HK-2 (cell line): ENCODE measurements around the gene OR52A5.
"Not testable (repeated sequence)": the region's sequence is repeated elsewhere in the genome, so short reads cannot be mapped to it uniquely, and the experiment has no call there.

Source experiments
- DNase-seq: peaks from one replicate; pipeline ENCODE4 v3.0.0-alpha.2; 2018; ENCODE audit not compliant: unreplicated experiment

Gene OR52A5

GRCh38 chr11:5137996-5138395, at the start of gene OR52A5:
Gene OR52A5, minus strand, starts transcription at chr11:5138356. Its CDS starts 5,714 bp downstream, at chr11:5132642.
- no peak for DNase-seq

GRCh38 chr11:5178046-5178837, 40.1 kb upstream of the OR52A5 start:
- no peak for DNase-seq

GRCh38 chr11:5174934-5175333, 36.8 kb upstream of the OR52A5 start:
- no peak for DNase-seq

- no peak for DNase-seq
Measured at GRCh38 chr11:5171856-5172255, 33.7 kb upstream of the OR52A5 start.

GRCh38 chr11:5165898-5166297, 27.7 kb upstream of the OR52A5 start:
- not testable (repeated sequence) for DNase-seq

GRCh38 chr11:5164807-5165206, 26.7 kb upstream of the OR52A5 start:
- DNase-seq: not testable (repeated sequence)

GRCh38 chr11:5161045-5161444, 22.9 kb upstream of the OR52A5 start:
- not testable (repeated sequence) for DNase-seq

GRCh38 chr11:5160217-5160616, 22.1 kb upstream of the OR52A5 start:
- DNase-seq: not testable (repeated sequence)

GRCh38 chr11:5159806-5160205, 21.6 kb upstream of the OR52A5 start:
- DNase-seq: no peak

- no peak for DNase-seq
Measured at GRCh38 chr11:5154657-5155056, 16.5 kb upstream of the OR52A5 start, which contains the start of gene OR52A1. Gene OR52A1, minus strand, starts transcription at chr11:5154757. Its CDS starts 2,388 bp downstream, at chr11:5152369.

GRCh38 chr11:5153574-5154431, 15.6 kb upstream of the OR52A5 start:
- DNase-seq: no peak

- DNase-seq: no peak
Measured at GRCh38 chr11:5151713-5152153, 13.6 kb upstream of the OR52A5 start.

GRCh38 chr11:5144206-5144605, 6.0 kb upstream of the OR52A5 start:
- not testable (repeated sequence) for DNase-seq

GRCh38 chr11:5137014-5137413, 1.1 kb downstream of the OR52A5 start:
- no peak for DNase-seq

- DNase-seq: no peak
Measured at GRCh38 chr11:5136261-5136660, 1.9 kb downstream of the OR52A5 start.

- no peak for DNase-seq
Measured at GRCh38 chr11:5131584-5132335, 6.4 kb downstream of the OR52A5 start.

GRCh38 chr11:5129457-5129877, 8.7 kb downstream of the OR52A5 start:
- DNase-seq: no peak

- no peak for DNase-seq
Measured at GRCh38 chr11:5124891-5125620, 13.1 kb downstream of the OR52A5 start.

- peak; percentile 32 for DNase-seq
Measured at GRCh38 chr11:5123802-5124521, 14.2 kb downstream of the OR52A5 start.

- no peak for DNase-seq
Measured at GRCh38 chr11:5118893-5119292, 19.3 kb downstream of the OR52A5 start.
